SK-N-SH (cell line): Measurements from ENCODE around the gene GJA3. TPM values are rescaled to one million over a fixed set of nuclear protein-coding genes. Genes with fewer than 3 reads are reported as not detected.

Source experiments
- CTCF ChIA-PET: fragments of 300-600, 350-600 bp; formaldehyde crosslinking; extraction: SDS; loops from one replicate; lab custom pipeline; 2021; lab: Yijun Ruan, JAX
- POLR2A ChIA-PET: fragments of 350-600 bp; sonication (Branson Sonifier 250); formaldehyde crosslinking; extraction: SDS; loops from one replicate; lab custom pipeline; 2020; ENCODE audit warnings: antibody characterized with exemption, inconsistent platforms; lab: Yijun Ruan, JAX
- DNase-seq: peaks from one replicate; pipeline ENCODE4 v3.0.0; 2012
- H2AFZ ChIP-seq: fragments of 200-600 bp; sonication (generic); 2 replicates; pipeline ENCODE4 v1.8.1; 2016; ENCODE audit warnings: antibody characterized with exemption, mild to moderate bottlenecking, low read depth
- H3F3A ChIP-seq: fragments of 200-600 bp; sonication (generic); replicated peaks from 2 replicates; pipeline ENCODE3; 2016; ENCODE audit warnings: antibody characterized with exemption, mild to moderate bottlenecking; ENCODE audit not compliant: insufficient read depth
- H3K27ac ChIP-seq, 2 experiments: fragments of 200-500 bp in 1 of 2; fragments of 200-600 bp in 1 of 2; sonication (Bioruptor generic) in 1 of 2; sonication (generic), shearing (Covaris generic) in 1 of 2; 2 replicates each; pipeline versions ENCODE4 v1.5.1 to v1.6.1; 2014 to 2016; ENCODE audit warnings: low read depth in 2 of 2, inconsistent platforms in 1 of 2, low read length in 1 of 2, mild to moderate bottlenecking in 1 of 2, mixed read lengths in 1 of 2
- H3K27me3 ChIP-seq: fragments of 200-600 bp; sonication (generic), shearing (Covaris generic); 2 replicates; pipeline ENCODE4 v1.6.1; 2016; ENCODE audit warnings: mixed run types; ENCODE audit not compliant: insufficient read depth
- H3K36me3 ChIP-seq, 2 experiments: fragments of 200-500 bp in 1 of 2; fragments of 200-600 bp in 1 of 2; sonication (Bioruptor generic) in 1 of 2; sonication (generic) in 1 of 2; replicated peaks in 1 of 2; 2 replicates each; pipeline versions ENCODE3 to v1.5.1; 2014 to 2016; ENCODE audit warnings: low read length in 1 of 2, mild to moderate bottlenecking in 1 of 2; ENCODE audit not compliant: insufficient read depth in 2 of 2, control insufficient read depth in 1 of 2
- H3K4me1 ChIP-seq, 2 experiments: fragments of 200-500 bp in 1 of 2; fragments of 200-600 bp in 1 of 2; sonication (Bioruptor generic) in 1 of 2; sonication (generic), shearing (Covaris generic) in 1 of 2; 2 replicates each; pipeline versions ENCODE4 v1.5.1 to v1.6.1; 2014 to 2016; ENCODE audit warnings: low read depth in 1 of 2, low read length in 1 of 2, mixed run types in 1 of 2; ENCODE audit not compliant: insufficient read depth in 2 of 2, control insufficient read depth in 1 of 2
- H3K4me2 ChIP-seq: fragments of 200-600 bp; sonication (generic), shearing (Covaris generic); 2 replicates; pipeline ENCODE4 v1.6.1; 2017; ENCODE audit warnings: mixed run types
- H3K4me3 ChIP-seq, 2 experiments: fragments of 200-500 bp in 1 of 2; fragments of 200-600 bp in 1 of 2; sonication (Bioruptor generic) in 1 of 2; sonication (generic), shearing (Covaris generic) in 1 of 2; 2 replicates each; pipeline versions ENCODE4 v1.5.1 to v1.8.1; 2014 to 2016; ENCODE audit warnings: low read depth in 2 of 2, inconsistent platforms in 1 of 2, low read length in 1 of 2, mild to moderate bottlenecking in 1 of 2, mixed read lengths in 1 of 2, moderate library complexity in 1 of 2
- H3K79me2 ChIP-seq: fragments of 200-600 bp; sonication (generic); 2 replicates; pipeline ENCODE4 v1.8.1; 2017; ENCODE audit warnings: mild to moderate bottlenecking; ENCODE audit not compliant: insufficient read depth
- H3K9ac ChIP-seq: fragments of 200-600 bp; sonication (generic); 2 replicates; pipeline ENCODE4 v1.6.1; 2017; ENCODE audit warnings: mixed run types
- H3K9me2 ChIP-seq: fragments of 200-600 bp; sonication (generic); 2 replicates; pipeline ENCODE4 v1.6.1; 2017; ENCODE audit warnings: mixed run types
- H3K9me3 ChIP-seq: fragments of 200-600 bp; sonication (generic); 2 replicates; pipeline ENCODE4 v1.6.1; 2017; ENCODE audit warnings: mixed run types, mild to moderate bottlenecking, moderate library complexity
- H4K20me1 ChIP-seq: fragments of 200-600 bp; sonication (generic); 2 replicates; pipeline ENCODE4 v1.6.1; 2017; ENCODE audit warnings: mild to moderate bottlenecking, mixed run types; ENCODE audit not compliant: insufficient read depth
- CHD2 ChIP-seq: fragments of 150-350 bp; IDR thresholded peaks from 2 replicates; pipeline ENCODE4 v1.6.1; 2018; ENCODE audit warnings: low read length; ENCODE audit not compliant: partially characterized antibody
- ELF1 ChIP-seq: IDR thresholded peaks from 2 replicates; pipeline ENCODE4 v1.4.0; 2012
- EP300 ChIP-seq, 2 experiments: IDR thresholded peaks; 2 replicates each; pipeline versions ENCODE4 v1.4.0 to v1.6.1; 2012; ENCODE audit warnings: borderline replicate concordance in 1 of 2, low read depth in 1 of 2, low read length in 1 of 2
- EZH2phosphoT487 ChIP-seq: fragments of 200-600 bp; sonication (generic); IDR thresholded peaks from 2 replicates; pipeline ENCODE4 v1.6.1; 2017; ENCODE audit warnings: low read depth, mixed run types, mild to moderate bottlenecking, antibody characterized with exemption, moderate library complexity, borderline replicate concordance
- FOSL2 ChIP-seq: IDR thresholded peaks from 2 replicates; pipeline ENCODE4 v1.4.0; 2012; ENCODE audit warnings: low read depth, mild to moderate bottlenecking, moderate library complexity, borderline replicate concordance
- FOXJ3 ChIP-seq: sonication (generic); formaldehyde crosslinking; IDR thresholded peaks from 2 replicates; pipeline ENCODE4 v1.5.1; 2020; ENCODE audit warnings: mild to moderate bottlenecking, missing genetic modification reagents
- FOXM1 ChIP-seq: IDR thresholded peaks from 2 replicates; pipeline ENCODE4 v1.4.0; 2012; ENCODE audit warnings: low read depth, mild to moderate bottlenecking
- GABPA ChIP-seq: IDR thresholded peaks from 2 replicates; pipeline ENCODE4 v1.4.0; 2012; ENCODE audit warnings: low read depth, mild to moderate bottlenecking
- GATA2 ChIP-seq: sonication (generic); formaldehyde crosslinking; IDR thresholded peaks from 2 replicates; pipeline ENCODE4 v1.5.0; 2020; ENCODE audit warnings: mild to moderate bottlenecking, missing genetic modification reagents
- MEF2A ChIP-seq: IDR thresholded peaks from 2 replicates; pipeline ENCODE4 v1.4.0; 2012; ENCODE audit warnings: low read depth, borderline replicate concordance
- MXI1 ChIP-seq: IDR thresholded peaks from 2 replicates; pipeline ENCODE4 v1.6.1; 2012; ENCODE audit warnings: mild to moderate bottlenecking, low read depth, low read length, improper control_type of control experiment
- NFIC ChIP-seq: IDR thresholded peaks from 2 replicates; pipeline ENCODE4 v1.4.0; 2012; ENCODE audit warnings: borderline replicate concordance
- POLR2AphosphoS5 ChIP-seq: IDR thresholded peaks from 2 replicates; pipeline ENCODE4 v1.6.1; 2012; ENCODE audit warnings: low read depth, low read length
- RAD21 ChIP-seq: IDR thresholded peaks from 2 replicates; pipeline ENCODE4 v1.6.1; 2012; ENCODE audit warnings: mild to moderate bottlenecking, low read length
- RFX5 ChIP-seq: IDR thresholded peaks from 2 replicates; pipeline ENCODE4 v1.6.1; 2012; ENCODE audit warnings: mild to moderate bottlenecking, improper control_type of control experiment, low read length
- RXRA ChIP-seq: IDR thresholded peaks from 2 replicates; pipeline ENCODE4 v1.4.0; 2012; ENCODE audit warnings: low read depth, mild to moderate bottlenecking, borderline replicate concordance
- SIN3A ChIP-seq: IDR thresholded peaks from 2 replicates; pipeline ENCODE4 v1.6.1; 2012; ENCODE audit warnings: low read depth, mild to moderate bottlenecking, low read length, moderate library complexity, borderline replicate concordance
- TAF1 ChIP-seq: IDR thresholded peaks from 2 replicates; pipeline ENCODE4 v1.6.1; 2012; ENCODE audit warnings: low read depth, mild to moderate bottlenecking, low read length, moderate library complexity, borderline replicate concordance
- TEAD4 ChIP-seq: IDR thresholded peaks from 2 replicates; pipeline ENCODE4 v1.4.0; 2012; ENCODE audit warnings: mild to moderate bottlenecking, borderline replicate concordance; ENCODE audit not compliant: insufficient read depth
- YY1 ChIP-seq: IDR thresholded peaks from 2 replicates; pipeline ENCODE4 v1.4.0; 2012; ENCODE audit warnings: low read depth, mild to moderate bottlenecking
- WGBS: methylation state at CpG from one replicate; pipeline ENCODE4 v1.1.6; 2017; ENCODE audit warnings: low lambda C conversion rate; 5-methylcytosine and 5-hydroxymethylcytosine counted together
- polyA plus RNA-seq, 3 experiments: library from polyadenylated mRNA; depleted of rRNA; stranded (reverse); fragments of >200 nt; gene quantifications; 2 replicates each; pipeline ENCODE4 v1.2.3, GENCODE V29; 2012
- TF ChIP-seq, protein P1 (sequence below): IDR thresholded peaks from 2 replicates; pipeline ENCODE4 v1.4.0; 2012; ENCODE audit warnings: low read depth
- TF ChIP-seq, protein P2 (sequence below): fragments of 150-350 bp; IDR thresholded peaks from 2 replicates; pipeline ENCODE4 v1.6.1; 2016; ENCODE audit warnings: mild to moderate bottlenecking, low read depth, low read length
- TF ChIP-seq, protein P3 (sequence below): fragments of 150-350 bp; IDR thresholded peaks from 2 replicates; pipeline ENCODE4 v1.6.1; 2017; ENCODE audit warnings: antibody characterized with exemption, low read length, low read depth, borderline replicate concordance
- TF ChIP-seq, protein P4 (sequence below): IDR thresholded peaks from 2 replicates; pipeline ENCODE4 v1.4.0; 2012; ENCODE audit warnings: low read depth, borderline replicate concordance
- TF ChIP-seq, protein P5 (sequence below): fragments of 200-600 bp; sonication (generic); IDR thresholded peaks from 2 replicates; pipeline ENCODE4 v1.6.1; 2017; ENCODE audit warnings: antibody characterized with exemption, mild to moderate bottlenecking, moderate library complexity

The GJA3 gene
- polyA plus RNA-seq, 1 of the 3 experiments (the other 2 are of a cell fraction): not detected

DNA sequence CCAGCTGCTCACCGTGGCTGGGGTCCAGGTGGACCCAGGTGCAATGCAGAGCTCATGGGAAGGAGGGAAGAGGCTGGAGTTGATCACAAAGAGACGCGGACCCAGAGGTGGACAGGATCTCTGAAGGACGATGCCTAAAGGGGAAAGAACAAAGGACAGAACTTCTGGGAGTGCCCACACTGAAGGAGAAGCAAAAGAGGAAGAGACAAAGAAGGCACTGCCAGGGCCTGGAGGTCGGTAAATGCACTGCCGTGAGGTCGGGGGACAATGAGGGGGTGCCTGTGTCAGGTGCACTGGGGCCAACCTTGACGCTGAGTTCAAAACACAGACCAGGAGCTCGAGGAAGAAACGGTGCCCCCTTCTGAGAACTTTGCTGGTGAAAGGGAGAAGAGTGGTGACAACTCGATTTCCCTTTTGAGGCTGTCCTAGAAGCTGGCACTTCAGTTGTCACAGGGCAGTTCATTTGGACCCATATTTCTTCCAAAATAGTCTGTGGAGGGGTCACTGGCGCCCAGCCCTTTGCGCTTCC, 55.6 kb downstream of the GJA3 start:
- H3F3A ChIP-seq: no peaks in the 10 kb centered on the region
- no peak for DNase-seq

DNA sequence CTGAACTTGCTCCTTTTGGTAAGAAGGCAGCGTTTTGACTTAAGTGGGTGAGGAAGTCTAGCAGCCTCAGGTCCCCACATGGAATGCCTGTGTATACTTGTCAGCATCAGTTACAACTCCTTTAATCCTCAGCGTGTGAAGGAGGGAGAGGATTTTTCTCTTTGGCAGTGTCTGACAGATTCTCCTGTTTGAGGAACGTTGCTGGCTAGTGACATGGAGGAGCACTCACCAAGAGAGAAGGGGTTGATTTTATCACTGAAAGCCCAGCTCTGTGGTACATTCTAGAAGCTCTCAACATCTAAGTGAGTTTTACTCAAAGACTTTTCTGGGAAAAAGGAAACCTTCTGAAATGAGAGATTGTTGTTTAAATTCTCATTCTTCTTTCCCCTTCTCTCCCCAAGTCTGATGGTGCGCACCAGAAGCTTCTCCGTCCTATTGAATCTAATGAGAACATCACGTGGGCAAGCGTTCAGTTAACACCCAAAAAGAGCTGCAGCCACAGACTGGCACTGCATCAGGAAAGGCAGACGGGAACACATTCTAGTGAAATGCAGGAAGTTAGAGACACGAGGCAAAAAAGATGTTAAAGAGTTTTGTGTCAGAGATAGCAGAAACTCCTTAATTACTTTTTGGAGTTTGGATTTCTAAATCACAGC, 58.2 kb downstream of the GJA3 start:
- CTCF ChIA-PET: interaction anchor here (0.6 to 0.8 kb wide), 2 partner anchors 59 to 205 kb away, joined by 3 read pairs; no protein-coding TSS in a partner anchor

More for the DNA sequence above, 55.6 kb downstream of the GJA3 start:
- ChIA-PET CTCF (interaction anchor here (1.8 kb wide), 1 partner anchor 11 kb away, joined by 7 read pairs; no protein-coding TSS in a partner anchor), POLR2A (no interaction called here)
- TF ChIP-seq POLR2AphosphoS5: no peak
- TF ChIP-seq RAD21: no peak
- TF ChIP-seq, protein P1, sequence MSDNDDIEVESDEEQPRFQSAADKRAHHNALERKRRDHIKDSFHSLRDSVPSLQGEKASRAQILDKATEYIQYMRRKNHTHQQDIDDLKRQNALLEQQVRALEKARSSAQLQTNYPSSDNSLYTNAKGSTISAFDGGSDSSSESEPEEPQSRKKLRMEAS: no peak
- no peak for TF ChIP-seq MXI1
- TF ChIP-seq NFIC: no peak
- TF ChIP-seq CHD2: no peak
- no peak for TF ChIP-seq RXRA
- no peak for TF ChIP-seq TEAD4
- no peak for TF ChIP-seq FOXJ3 (CRISPR knock-in tag)
- Histone ChIP-seq H3K9me3 (no peaks in the 10 kb centered on the region), H2AFZ (no peak overlapping the region), H3K9ac (no peak overlapping the region), H3K79me2 (no peaks in the 10 kb centered on the region), H3K4me2 (no peak overlapping the region), H4K20me1 (no peaks in the 10 kb centered on the region), H3K36me3 (no peaks in the 10 kb centered on the region), H3K27me3 (peaks cover 10% of the 10 kb centered on the region; the same call in 1 of the 2 replicates), H3K27ac (no peak overlapping the region), H3K4me3 (no peak overlapping the region), H3K4me1 (peaks cover 0 to 3% of the 10 kb centered on the region in 2 experiments; a peak in 1 of 4 replicates), H3K9me2 (no peaks in the 10 kb centered on the region)
- WGBS: 74% methylated on average over 13 of the region's 13 CpGs

More for the DNA sequence above, 58.2 kb downstream of the GJA3 start:
- Histone ChIP-seq H3K4me2 (no peak overlapping the region), H3K4me3 (no peak overlapping the region), H2AFZ (no peak overlapping the region), H3F3A (no peaks in the 10 kb centered on the region), H3K79me2 (no peaks in the 10 kb centered on the region), H3K27ac (no peak overlapping the region), H3K36me3 (no peaks in the 10 kb centered on the region), H3K27me3 (peaks cover 10% of the 10 kb centered on the region; the same call in 1 of the 2 replicates), H3K4me1 (peaks cover 0 to 3% of the 10 kb centered on the region in 2 experiments; a peak in 1 of 4 replicates), H3K9me3 (no peaks in the 10 kb centered on the region), H3K9ac (no peak overlapping the region), H4K20me1 (no peaks in the 10 kb centered on the region), H3K9me2 (no peaks in the 10 kb centered on the region)
- WGBS: 44% methylated on average over 9 of the region's 9 CpGs
- TF ChIP-seq, protein P2, sequence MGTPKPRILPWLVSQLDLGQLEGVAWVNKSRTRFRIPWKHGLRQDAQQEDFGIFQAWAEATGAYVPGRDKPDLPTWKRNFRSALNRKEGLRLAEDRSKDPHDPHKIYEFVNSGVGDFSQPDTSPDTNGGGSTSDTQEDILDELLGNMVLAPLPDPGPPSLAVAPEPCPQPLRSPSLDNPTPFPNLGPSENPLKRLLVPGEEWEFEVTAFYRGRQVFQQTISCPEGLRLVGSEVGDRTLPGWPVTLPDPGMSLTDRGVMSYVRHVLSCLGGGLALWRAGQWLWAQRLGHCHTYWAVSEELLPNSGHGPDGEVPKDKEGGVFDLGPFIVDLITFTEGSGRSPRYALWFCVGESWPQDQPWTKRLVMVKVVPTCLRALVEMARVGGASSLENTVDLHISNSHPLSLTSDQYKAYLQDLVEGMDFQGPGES: no peak
- no peak for TF ChIP-seq YY1
- no peak for TF ChIP-seq GABPA
- TF ChIP-seq, protein P3, sequence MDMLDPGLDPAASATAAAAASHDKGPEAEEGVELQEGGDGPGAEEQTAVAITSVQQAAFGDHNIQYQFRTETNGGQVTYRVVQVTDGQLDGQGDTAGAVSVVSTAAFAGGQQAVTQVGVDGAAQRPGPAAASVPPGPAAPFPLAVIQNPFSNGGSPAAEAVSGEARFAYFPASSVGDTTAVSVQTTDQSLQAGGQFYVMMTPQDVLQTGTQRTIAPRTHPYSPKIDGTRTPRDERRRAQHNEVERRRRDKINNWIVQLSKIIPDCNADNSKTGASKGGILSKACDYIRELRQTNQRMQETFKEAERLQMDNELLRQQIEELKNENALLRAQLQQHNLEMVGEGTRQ: no peak
- TF ChIP-seq GATA2 (CRISPR knock-in tag): no peak
- no peak for TF ChIP-seq RFX5
- no peak for TF ChIP-seq EP300 (IDR thresholded peaks at IDR 0.05; ENCODE audit: borderline replicate concordance in 1 of 2, low read depth in 1 of 2, low read length in 1 of 2)
- TF ChIP-seq FOSL2: no peak
- TF ChIP-seq FOXM1: no peak
- TF ChIP-seq, protein P4, sequence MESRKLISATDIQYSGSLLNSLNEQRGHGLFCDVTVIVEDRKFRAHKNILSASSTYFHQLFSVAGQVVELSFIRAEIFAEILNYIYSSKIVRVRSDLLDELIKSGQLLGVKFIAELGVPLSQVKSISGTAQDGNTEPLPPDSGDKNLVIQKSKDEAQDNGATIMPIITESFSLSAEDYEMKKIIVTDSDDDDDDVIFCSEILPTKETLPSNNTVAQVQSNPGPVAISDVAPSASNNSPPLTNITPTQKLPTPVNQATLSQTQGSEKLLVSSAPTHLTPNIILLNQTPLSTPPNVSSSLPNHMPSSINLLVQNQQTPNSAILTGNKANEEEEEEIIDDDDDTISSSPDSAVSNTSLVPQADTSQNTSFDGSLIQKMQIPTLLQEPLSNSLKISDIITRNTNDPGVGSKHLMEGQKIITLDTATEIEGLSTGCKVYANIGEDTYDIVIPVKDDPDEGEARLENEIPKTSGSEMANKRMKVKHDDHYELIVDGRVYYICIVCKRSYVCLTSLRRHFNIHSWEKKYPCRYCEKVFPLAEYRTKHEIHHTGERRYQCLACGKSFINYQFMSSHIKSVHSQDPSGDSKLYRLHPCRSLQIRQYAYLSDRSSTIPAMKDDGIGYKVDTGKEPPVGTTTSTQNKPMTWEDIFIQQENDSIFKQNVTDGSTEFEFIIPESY: no peak
- no peak for TF ChIP-seq ELF1
- TF ChIP-seq TAF1: no peak
- TF ChIP-seq SIN3A: no peak
- no peak for TF ChIP-seq MEF2A
- TF ChIP-seq, protein P5, sequence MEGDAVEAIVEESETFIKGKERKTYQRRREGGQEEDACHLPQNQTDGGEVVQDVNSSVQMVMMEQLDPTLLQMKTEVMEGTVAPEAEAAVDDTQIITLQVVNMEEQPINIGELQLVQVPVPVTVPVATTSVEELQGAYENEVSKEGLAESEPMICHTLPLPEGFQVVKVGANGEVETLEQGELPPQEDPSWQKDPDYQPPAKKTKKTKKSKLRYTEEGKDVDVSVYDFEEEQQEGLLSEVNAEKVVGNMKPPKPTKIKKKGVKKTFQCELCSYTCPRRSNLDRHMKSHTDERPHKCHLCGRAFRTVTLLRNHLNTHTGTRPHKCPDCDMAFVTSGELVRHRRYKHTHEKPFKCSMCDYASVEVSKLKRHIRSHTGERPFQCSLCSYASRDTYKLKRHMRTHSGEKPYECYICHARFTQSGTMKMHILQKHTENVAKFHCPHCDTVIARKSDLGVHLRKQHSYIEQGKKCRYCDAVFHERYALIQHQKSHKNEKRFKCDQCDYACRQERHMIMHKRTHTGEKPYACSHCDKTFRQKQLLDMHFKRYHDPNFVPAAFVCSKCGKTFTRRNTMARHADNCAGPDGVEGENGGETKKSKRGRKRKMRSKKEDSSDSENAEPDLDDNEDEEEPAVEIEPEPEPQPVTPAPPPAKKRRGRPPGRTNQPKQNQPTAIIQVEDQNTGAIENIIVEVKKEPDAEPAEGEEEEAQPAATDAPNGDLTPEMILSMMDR: no peak
- no peak for TF ChIP-seq EZH2phosphoT487
- POLR2A ChIA-PET: no interaction called here
- no peak for DNase-seq
